ENCODE data around the gene MAML1. TPM values are rescaled to one million over a fixed set of nuclear protein-coding genes. Genes with fewer than 3 reads are reported as not detected.

MAML1 gene
- total RNA-seq, 1 experiment from 2014 or later: 10.6 TPM

DNA sequence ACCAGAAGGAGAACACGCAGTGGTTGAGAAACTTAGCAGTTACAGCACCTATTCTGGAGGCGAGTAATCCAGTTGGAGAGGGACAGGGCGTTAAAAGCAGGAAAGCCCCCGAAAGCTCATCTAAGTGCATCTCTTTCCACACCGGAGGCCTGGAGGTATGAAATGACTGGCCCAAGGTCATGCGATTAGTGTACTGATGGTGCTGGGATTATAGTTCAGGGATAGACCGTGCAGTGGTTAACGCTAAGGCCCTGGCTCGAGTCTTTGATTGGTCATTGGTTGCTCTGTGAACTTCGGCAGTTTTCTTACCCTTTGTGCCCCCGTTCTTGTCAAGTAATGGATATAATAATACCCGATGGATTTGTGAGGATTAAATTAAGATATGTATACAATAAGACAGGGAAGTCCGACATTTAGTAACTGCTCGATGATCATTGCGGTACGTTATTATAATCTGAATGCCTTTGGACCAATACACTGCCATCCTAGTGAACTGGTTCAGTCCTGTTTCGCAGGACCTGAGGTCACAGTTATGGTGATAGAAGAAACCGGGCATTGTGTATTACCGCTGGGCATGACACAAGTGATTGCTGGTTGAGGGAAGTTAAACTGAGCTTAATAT is 32.9 kb upstream of the MAML1 start:
- TF ChIP-seq EZH2phosphoT487 (IDR thresholded peaks at IDR 0.05; ENCODE audit: borderline replicate concordance, low read length) (no peak), EZH2 (IDR thresholded peaks at IDR 0.05; ENCODE audit: low read length, unreplicated experiment) (no peak)
- TF ChIP-seq, protein P1, sequence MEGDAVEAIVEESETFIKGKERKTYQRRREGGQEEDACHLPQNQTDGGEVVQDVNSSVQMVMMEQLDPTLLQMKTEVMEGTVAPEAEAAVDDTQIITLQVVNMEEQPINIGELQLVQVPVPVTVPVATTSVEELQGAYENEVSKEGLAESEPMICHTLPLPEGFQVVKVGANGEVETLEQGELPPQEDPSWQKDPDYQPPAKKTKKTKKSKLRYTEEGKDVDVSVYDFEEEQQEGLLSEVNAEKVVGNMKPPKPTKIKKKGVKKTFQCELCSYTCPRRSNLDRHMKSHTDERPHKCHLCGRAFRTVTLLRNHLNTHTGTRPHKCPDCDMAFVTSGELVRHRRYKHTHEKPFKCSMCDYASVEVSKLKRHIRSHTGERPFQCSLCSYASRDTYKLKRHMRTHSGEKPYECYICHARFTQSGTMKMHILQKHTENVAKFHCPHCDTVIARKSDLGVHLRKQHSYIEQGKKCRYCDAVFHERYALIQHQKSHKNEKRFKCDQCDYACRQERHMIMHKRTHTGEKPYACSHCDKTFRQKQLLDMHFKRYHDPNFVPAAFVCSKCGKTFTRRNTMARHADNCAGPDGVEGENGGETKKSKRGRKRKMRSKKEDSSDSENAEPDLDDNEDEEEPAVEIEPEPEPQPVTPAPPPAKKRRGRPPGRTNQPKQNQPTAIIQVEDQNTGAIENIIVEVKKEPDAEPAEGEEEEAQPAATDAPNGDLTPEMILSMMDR (conservative IDR thresholded peaks at IDR 0.05; ENCODE audit: low read depth, low read length): no peak
- DNase-seq (peak; percentile 8), ATAC-seq (no peak)
- Histone ChIP-seq H3K4me2 (ENCODE audit: low read length) (peak overlapping the region; percentile 91), H4K20me1 (ENCODE audit: low read length) (peaks cover 31% of the 10 kb centered on the region), H2AFZ (ENCODE audit: low read length) (no peak overlapping the region), H3K9me3 (ENCODE audit: low read length) (no peaks in the 10 kb centered on the region), H3K27me3 (ENCODE audit: low read length) (no peaks in the 10 kb centered on the region), H3K4me3 (ENCODE audit: low read length) (peak overlapping the region; percentile 100), H3K9ac (ENCODE audit: low read length) (peak overlapping the region; percentile 100), H3K27ac (ENCODE audit: low read length) (peak overlapping the region; percentile 80), H3K36me3 (ENCODE audit: low read depth, low read length) (peaks cover 7% of the 10 kb centered on the region; the same call in 1 of the 2 replicates), H3K9me2 (replicated peaks; ENCODE audit: low read length) (no peaks in the 10 kb centered on the region), H3F3A (ENCODE audit: low read length, unreplicated experiment) (no peaks in the 10 kb centered on the region), H3K79me2 (ENCODE audit: low read length) (peaks cover 69% of the 10 kb centered on the region), H3K4me1 (ENCODE audit: insufficient read depth, low read length) (peaks cover 7% of the 10 kb centered on the region; the same call in 1 of the 2 replicates)
- CTCF ChIA-PET: no interaction called here
- TSS peak; percentile 64 for BruUV-seq (replicated peaks)
- POLR2A ChIA-PET (ENCODE audit: unreplicated experiment): no interaction called here
- intact Hi-C loops (cut with micrococcal nuclease): loop anchor here (2.0 kb wide), 2 partner anchors 15 to 33 kb away; partner anchors contain the start of gene MAML1

DNA sequence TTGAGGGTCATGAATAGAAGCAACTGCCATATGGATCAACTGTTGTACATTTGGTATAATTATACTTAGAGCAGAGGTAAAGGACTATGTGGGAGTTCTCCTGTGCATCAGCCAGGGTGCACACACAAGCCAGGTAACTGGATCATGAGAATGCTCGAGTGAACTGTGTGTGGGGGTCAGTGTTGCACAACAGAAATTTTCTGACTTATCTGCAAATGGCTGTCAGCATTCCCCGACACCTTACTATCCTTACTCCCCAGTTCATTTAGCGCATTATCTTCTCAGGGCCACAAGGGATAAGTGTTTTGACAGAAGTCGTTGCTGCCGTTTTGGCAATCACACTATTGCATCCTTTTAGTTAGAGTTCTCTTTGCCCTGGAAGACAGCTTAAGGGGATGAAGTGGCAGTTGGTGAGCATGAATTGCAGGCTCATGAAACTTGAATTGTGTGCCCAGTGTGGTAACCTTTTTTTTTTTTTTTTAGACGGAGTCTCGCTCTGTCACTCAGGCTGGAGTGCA is 32.2 kb upstream of the MAML1 start:
- Histone ChIP-seq H3K9me3 (ENCODE audit: low read length) (no peaks in the 10 kb centered on the region), H3K27ac (ENCODE audit: low read length) (no peak overlapping the region), H3F3A (ENCODE audit: low read length, unreplicated experiment) (no peaks in the 10 kb centered on the region), H2AFZ (ENCODE audit: low read length) (no peak overlapping the region), H3K79me2 (ENCODE audit: low read length) (peaks cover 76% of the 10 kb centered on the region), H3K27me3 (ENCODE audit: low read length) (no peaks in the 10 kb centered on the region), H4K20me1 (ENCODE audit: low read length) (peaks cover 35% of the 10 kb centered on the region), H3K9me2 (replicated peaks; ENCODE audit: low read length) (no peaks in the 10 kb centered on the region), H3K4me1 (ENCODE audit: insufficient read depth, low read length) (peaks cover 7% of the 10 kb centered on the region; the same call in 1 of the 2 replicates), H3K9ac (ENCODE audit: low read length) (peak overlapping the region; percentile 100), H3K36me3 (ENCODE audit: low read depth, low read length) (peaks cover 7% of the 10 kb centered on the region; the same call in 1 of the 2 replicates), H3K4me3 (ENCODE audit: low read length) (peak overlapping the region; percentile 100), H3K4me2 (ENCODE audit: low read length) (peak overlapping the region; percentile 91)
- CTCF ChIA-PET: no interaction called here
- no peak for ATAC-seq
- DNase-seq: no peak
- intact Hi-C loops (cut with micrococcal nuclease): no loop called here
- POLR2A ChIA-PET (ENCODE audit: unreplicated experiment): interaction anchor here (0.6 kb wide), 1 partner anchor 76 kb away, joined by 3 read pairs; no protein-coding TSS in a partner anchor
- no peak for TF ChIP-seq EZH2 (IDR thresholded peaks at IDR 0.05; ENCODE audit: low read length, unreplicated experiment)
- TF ChIP-seq, protein P1 (conservative IDR thresholded peaks at IDR 0.05; ENCODE audit: low read depth, low read length): no peak
- TF ChIP-seq EZH2phosphoT487 (IDR thresholded peaks at IDR 0.05; ENCODE audit: borderline replicate concordance, low read length): no peak
- no TSS peak for BruUV-seq (replicated peaks)

DNA sequence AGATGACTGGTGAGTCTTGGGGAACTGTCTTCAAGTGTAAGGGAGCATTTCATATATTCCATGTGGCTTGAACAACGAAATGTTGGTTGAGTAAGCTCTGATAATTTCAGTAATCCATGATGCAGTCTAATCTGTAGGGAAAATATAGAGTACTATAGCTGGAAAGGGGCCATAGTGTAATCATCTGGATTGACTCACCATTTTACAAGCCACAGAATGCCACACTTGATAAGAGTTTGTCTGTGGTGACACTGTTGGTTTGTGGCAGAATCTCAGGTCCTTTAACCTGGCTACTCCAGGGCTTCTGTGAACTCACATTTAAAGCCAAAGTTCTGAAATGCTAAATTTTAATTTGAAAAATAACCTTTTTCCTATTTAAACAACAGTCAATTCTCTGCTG is 16.3 kb upstream of the MAML1 start:
- ATAC-seq: no peak; the same call in 1 of the 2 replicates
- H3K4me3 ChIP-seq (ENCODE audit: low read length): no peak overlapping the region
- BruUV-seq (replicated peaks): TSS peak; percentile 4
- no peaks in the 10 kb centered on the region for H3K9me2 ChIP-seq (replicated peaks; ENCODE audit: low read length)
- intact Hi-C loops (cut with micrococcal nuclease): no loop called here
- POLR2A ChIA-PET (ENCODE audit: unreplicated experiment): no interaction called here
- peak; percentile 21 for DNase-seq
- H3K79me2 ChIP-seq (ENCODE audit: low read length): no peaks in the 10 kb centered on the region
- H3K4me1 ChIP-seq (ENCODE audit: insufficient read depth, low read length): no peaks in the 10 kb centered on the region
- no peaks in the 10 kb centered on the region for H3K27me3 ChIP-seq (ENCODE audit: low read length)
- no peaks in the 10 kb centered on the region for H4K20me1 ChIP-seq (ENCODE audit: low read length)
- CTCF ChIA-PET: no interaction called here
- no peaks in the 10 kb centered on the region for H3K9me3 ChIP-seq (ENCODE audit: low read length)
- TF ChIP-seq EZH2 (IDR thresholded peaks at IDR 0.05; ENCODE audit: low read length, unreplicated experiment) (no peak), EZH2phosphoT487 (IDR thresholded peaks at IDR 0.05; ENCODE audit: borderline replicate concordance, low read length) (no peak)
- TF ChIP-seq, protein P1 (conservative IDR thresholded peaks at IDR 0.05; ENCODE audit: low read depth, low read length): no peak
- H2AFZ ChIP-seq (ENCODE audit: low read length): no peak overlapping the region
- no peak overlapping the region for H3K9ac ChIP-seq (ENCODE audit: low read length)
- H3K36me3 ChIP-seq (ENCODE audit: low read depth, low read length): peaks cover 46% of the 10 kb centered on the region
- no peak overlapping the region for H3K4me2 ChIP-seq (ENCODE audit: low read length)
- H3F3A ChIP-seq (ENCODE audit: low read length, unreplicated experiment): no peaks in the 10 kb centered on the region
- H3K27ac ChIP-seq (ENCODE audit: low read length): no peak overlapping the region
